ENCODE measurements around the gene MECR. TPM values are rescaled to one million over a fixed set of nuclear protein-coding genes. Genes with fewer than 3 reads are reported as not detected.

The MECR gene
- total RNA-seq, 1 donor, result 23.5 TPM

GRCh38 chr1:29237852-29238619 lies 7.3 kb upstream of the MECR start:
- H3K79me2 ChIP-seq (ENCODE audit: insufficient read depth, low read length), result no peaks in the 10 kb centered on the region

GRCh38 chr1:29237129-29237821 lies 6.5 kb upstream of the MECR start:
- Histone ChIP-seq H3K4me2 (ENCODE audit: insufficient read depth, low read length) (peak overlapping the region; percentile 89), H3K79me2 (ENCODE audit: insufficient read depth, low read length) (no peaks in the 10 kb centered on the region), H3K4me1 (ENCODE audit: insufficient read depth, low read length) (peaks cover 10% of the 10 kb centered on the region), H4K20me1 (ENCODE audit: insufficient read depth, low read length) (no peaks in the 10 kb centered on the region), H3K4me3 (ENCODE audit: insufficient read depth, low read length) (peak overlapping the region; percentile 69), H3K36me3 (ENCODE audit: insufficient read depth, low read length) (no peaks in the 10 kb centered on the region), H2AFZ (ENCODE audit: low read length) (peak overlapping the region; percentile 78), H3K27me3 (ENCODE audit: insufficient read depth, low read length) (peaks cover 22% of the 10 kb centered on the region), H3K27ac (ENCODE audit: low read depth, low read length) (no peak overlapping the region), H3K9me3 (ENCODE audit: low read depth, low read length) (no peaks in the 10 kb centered on the region)
- TF ChIP-seq CTCF (IDR thresholded peaks at IDR 0.05; ENCODE audit: extremely low read depth, low read depth, low read length), result no peak
- peak; percentile 96 for DNase-seq (ENCODE audit: insufficient read length, low spot score, missing footprints)

More at GRCh38 chr1:29237852-29238619, 7.3 kb upstream of the MECR start:
- H3K4me1 ChIP-seq (ENCODE audit: insufficient read depth, low read length), result peaks cover 11% of the 10 kb centered on the region
- peak overlapping the region; percentile 63 for H3K4me3 ChIP-seq (ENCODE audit: insufficient read depth, low read length)
- peak overlapping the region; percentile 72 for H3K4me2 ChIP-seq (ENCODE audit: insufficient read depth, low read length)
- no peak overlapping the region for H3K27ac ChIP-seq (ENCODE audit: low read depth, low read length)
- H3K36me3 ChIP-seq (ENCODE audit: insufficient read depth, low read length), result no peaks in the 10 kb centered on the region
- H3K27me3 ChIP-seq (ENCODE audit: insufficient read depth, low read length), result peaks cover 22% of the 10 kb centered on the region
- peak; percentile 95 for DNase-seq (ENCODE audit: insufficient read length, low spot score, missing footprints)
- peak overlapping the region; percentile 82 for H2AFZ ChIP-seq (ENCODE audit: low read length)
- no peaks in the 10 kb centered on the region for H3K9me3 ChIP-seq (ENCODE audit: low read depth, low read length)
- H4K20me1 ChIP-seq (ENCODE audit: insufficient read depth, low read length), result no peaks in the 10 kb centered on the region
- TF ChIP-seq CTCF (IDR thresholded peaks at IDR 0.05; ENCODE audit: extremely low read depth, low read depth, low read length), result no peak

- H3K4me2 ChIP-seq (ENCODE audit: insufficient read depth, low read length), result peak overlapping the region; percentile 89
Observed at GRCh38 chr1:29236712-29237128, 6.0 kb upstream of the MECR start.

More at GRCh38 chr1:29236712-29237128, 6.0 kb upstream of the MECR start:
- no peak for DNase-seq (ENCODE audit: insufficient read length, low spot score, missing footprints)
- no peak for TF ChIP-seq CTCF (IDR thresholded peaks at IDR 0.05; ENCODE audit: extremely low read depth, low read depth, low read length)
- no peak overlapping the region for H3K27ac ChIP-seq (ENCODE audit: low read depth, low read length)
- no peaks in the 10 kb centered on the region for H3K9me3 ChIP-seq (ENCODE audit: low read depth, low read length)
- H4K20me1 ChIP-seq (ENCODE audit: insufficient read depth, low read length), result no peaks in the 10 kb centered on the region
- peak overlapping the region; percentile 69 for H3K4me3 ChIP-seq (ENCODE audit: insufficient read depth, low read length)
- peak overlapping the region; percentile 58 for H2AFZ ChIP-seq (ENCODE audit: low read length)
- H3K79me2 ChIP-seq (ENCODE audit: insufficient read depth, low read length), result no peaks in the 10 kb centered on the region
- H3K4me1 ChIP-seq (ENCODE audit: insufficient read depth, low read length), result peaks cover 10% of the 10 kb centered on the region
- H3K36me3 ChIP-seq (ENCODE audit: insufficient read depth, low read length), result no peaks in the 10 kb centered on the region
- H3K27me3 ChIP-seq (ENCODE audit: insufficient read depth, low read length), result peaks cover 22% of the 10 kb centered on the region

Data from osteoblast (primary cell).